Lung (tissue), 12 donors: ENCODE measurements around the gene MRPL41. TPM values are rescaled to one million over a fixed set of nuclear protein-coding genes. Genes with fewer than 3 reads are reported as not detected.

Source experiments
- ATAC-seq: fragments of 200-7000 bp; cut with Tn5 transposase; one replicate; pipeline ENCODE4 v1.9.1; 2020; ENCODE audit warnings: moderate number of reproducible peaks; ENCODE audit not compliant: insufficient read depth, low FRiP score
- DNase-seq, 3 donors: peaks; one replicate each; pipeline ENCODE4 v3.0.0-alpha.2; 2013 to 2017
- H3K27ac ChIP-seq, 2 donors: one replicate each; pipeline ENCODE4 v1.5.1; 2013; ENCODE audit warnings: mild to moderate bottlenecking in 2 of 2, moderate library complexity in 2 of 2, control low read depth in 1 of 2, inconsistent platforms in 1 of 2, low read depth in 1 of 2, low read length in 1 of 2
- H3K27me3 ChIP-seq, 3 donors: one replicate each; pipeline ENCODE4 v1.5.1; 2013; ENCODE audit warnings: low read length in 2 of 3; ENCODE audit not compliant: control insufficient read depth in 3 of 3, insufficient read depth in 3 of 3
- H3K36me3 ChIP-seq, 4 donors: one replicate each; pipeline ENCODE4 v1.5.1; 2013; ENCODE audit warnings: low read length in 4 of 4, mild to moderate bottlenecking in 1 of 4, moderate library complexity in 1 of 4; ENCODE audit not compliant: control insufficient read depth in 4 of 4, insufficient read depth in 4 of 4
- H3K4me1 ChIP-seq, 5 donors: one replicate each; pipeline ENCODE4 v1.5.1; 2013; ENCODE audit warnings: low read length in 5 of 5, mild to moderate bottlenecking in 2 of 5, moderate library complexity in 1 of 5; ENCODE audit not compliant: control insufficient read depth in 5 of 5, insufficient read depth in 5 of 5
- H3K4me3 ChIP-seq: one replicate; pipeline ENCODE4 v1.5.1; 2013; ENCODE audit warnings: mild to moderate bottlenecking, control low read depth, moderate library complexity
- H3K9ac ChIP-seq, 2 donors: one replicate each; pipeline ENCODE4 v1.5.1; 2013; ENCODE audit warnings: low read length in 2 of 2, control low read depth in 1 of 2; ENCODE audit not compliant: insufficient read depth in 1 of 2
- H3K9me3 ChIP-seq, 4 donors: one replicate each; pipeline ENCODE4 v1.5.1; 2013; ENCODE audit warnings: low read length in 3 of 4, mild to moderate bottlenecking in 1 of 4, moderate library complexity in 1 of 4; ENCODE audit not compliant: control insufficient read depth in 4 of 4, insufficient read depth in 3 of 4
- WGBS, 2 donors: extraction: QIAGEN DNeasy Blood & Tissue Kit; methylation state at CpG; one replicate each; pipeline ENCODE4 v1.1.7; 2013; 5-methylcytosine and 5-hydroxymethylcytosine counted together
- polyA plus RNA-seq, 2 donors: library from polyadenylated mRNA; stranded (reverse); fragments of 200-250 nt; gene quantifications; one replicate each; pipeline ENCODE4 v1.2.1, GENCODE V29; 2013
- total RNA-seq, 2 donors: library from RNA; depleted of rRNA in 1 of 2; stranded (reverse); fragments of >200 nt in 1 of 2; gene quantifications; one replicate each; pipeline ENCODE4 v1.2.1, GENCODE V29; 2014 to 2021
- TF ChIP-seq, protein P1 (sequence below): IDR thresholded peaks from 2 replicates; pipeline ENCODE4 v1.5.1; 2012; ENCODE audit warnings: mild to moderate bottlenecking; ENCODE audit errors: control extremely low read depth, extremely low read depth
- donor health status: control.
- donor health status: control.
- donor health status: Bipolar disorder and iron deficiency.
- donor health status: healthy.
- donor health status: DM: yes; HTN: yes; CAD: no.

The MRPL41 gene
- total and polyA plus RNA-seq, 4 donors = 24.2 to 110 (median 53.3) TPM

DNA sequence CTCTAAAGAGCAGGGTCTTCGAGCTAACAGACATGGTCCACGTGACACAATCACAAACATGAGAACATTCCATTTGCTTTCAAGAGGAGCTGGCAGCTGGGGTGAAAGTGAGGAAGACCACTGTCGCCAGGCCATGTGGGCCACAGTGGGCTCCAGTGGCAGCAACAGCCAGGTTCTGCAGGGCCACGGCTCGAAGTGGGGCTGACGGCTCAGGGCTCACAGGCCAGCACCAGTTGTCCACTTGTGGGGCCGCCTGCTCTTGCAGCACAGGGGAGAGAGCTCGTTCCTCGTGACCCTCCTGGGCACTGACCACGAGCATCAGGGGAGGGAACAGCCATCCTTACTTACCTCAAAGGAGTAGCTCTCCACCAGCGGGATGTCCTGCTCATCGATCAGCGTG is 36.6 kb downstream of the MRPL41 start:
- DNase-seq (no peak), ATAC-seq (no peak)
- no peak overlapping the region for H3K9ac ChIP-seq
- peaks cover 0 to 30% (median 19%) of the 10 kb centered on the region in 4 donors for H3K36me3 ChIP-seq
- H3K9me3 ChIP-seq = no peaks in the 10 kb centered on the region
- TF ChIP-seq, protein P1, sequence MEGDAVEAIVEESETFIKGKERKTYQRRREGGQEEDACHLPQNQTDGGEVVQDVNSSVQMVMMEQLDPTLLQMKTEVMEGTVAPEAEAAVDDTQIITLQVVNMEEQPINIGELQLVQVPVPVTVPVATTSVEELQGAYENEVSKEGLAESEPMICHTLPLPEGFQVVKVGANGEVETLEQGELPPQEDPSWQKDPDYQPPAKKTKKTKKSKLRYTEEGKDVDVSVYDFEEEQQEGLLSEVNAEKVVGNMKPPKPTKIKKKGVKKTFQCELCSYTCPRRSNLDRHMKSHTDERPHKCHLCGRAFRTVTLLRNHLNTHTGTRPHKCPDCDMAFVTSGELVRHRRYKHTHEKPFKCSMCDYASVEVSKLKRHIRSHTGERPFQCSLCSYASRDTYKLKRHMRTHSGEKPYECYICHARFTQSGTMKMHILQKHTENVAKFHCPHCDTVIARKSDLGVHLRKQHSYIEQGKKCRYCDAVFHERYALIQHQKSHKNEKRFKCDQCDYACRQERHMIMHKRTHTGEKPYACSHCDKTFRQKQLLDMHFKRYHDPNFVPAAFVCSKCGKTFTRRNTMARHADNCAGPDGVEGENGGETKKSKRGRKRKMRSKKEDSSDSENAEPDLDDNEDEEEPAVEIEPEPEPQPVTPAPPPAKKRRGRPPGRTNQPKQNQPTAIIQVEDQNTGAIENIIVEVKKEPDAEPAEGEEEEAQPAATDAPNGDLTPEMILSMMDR = no peak
- H3K27ac ChIP-seq = no peak overlapping the region
- H3K4me3 ChIP-seq = no peak overlapping the region
- H3K27me3 ChIP-seq = no peaks in the 10 kb centered on the region
- H3K4me1 ChIP-seq = peaks cover 0 to 19% (median 3%) of the 10 kb centered on the region in 5 donors
- WGBS, 2 donors = 87 to 91% methylated on average over 13 of the region's 13 CpGs

DNA sequence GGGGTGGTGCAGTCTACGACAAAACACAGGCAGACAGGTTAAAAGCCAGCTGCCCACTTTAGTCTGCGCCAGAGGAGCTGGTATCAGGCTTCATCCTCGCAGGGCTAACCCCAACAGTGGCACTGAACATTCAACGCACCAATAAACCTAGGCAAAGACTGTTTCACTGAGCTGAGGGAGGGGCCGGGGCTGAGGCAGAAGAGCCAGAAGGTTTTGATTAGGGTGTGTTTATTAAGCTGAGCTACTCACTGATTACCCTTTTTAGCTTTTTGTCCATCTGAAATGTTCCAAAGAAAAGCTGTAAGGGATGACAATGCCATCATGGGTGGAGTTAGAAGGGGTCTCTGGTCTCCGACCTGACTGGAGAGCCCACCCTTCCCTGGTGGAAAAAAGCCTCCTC is 37.2 kb downstream of the MRPL41 start:
- Histone ChIP-seq H3K4me1 (peaks cover 0 to 19% (median 3%) of the 10 kb centered on the region in 5 donors), H3K9ac (no peak overlapping the region), H3K36me3 (peaks cover 0 to 24% (median 19%) of the 10 kb centered on the region in 4 donors), H3K9me3 (no peaks in the 10 kb centered on the region), H3K27me3 (no peaks in the 10 kb centered on the region), H3K27ac (no peak overlapping the region), H3K4me3 (no peak overlapping the region)
- no peak for DNase-seq
- whole genome bisulfite sequencing, 2 donors = 90 to 94% methylated on average over 6 of the region's 6 CpGs
- TF ChIP-seq, protein P1 = no peak
- no peak for ATAC-seq

DNA sequence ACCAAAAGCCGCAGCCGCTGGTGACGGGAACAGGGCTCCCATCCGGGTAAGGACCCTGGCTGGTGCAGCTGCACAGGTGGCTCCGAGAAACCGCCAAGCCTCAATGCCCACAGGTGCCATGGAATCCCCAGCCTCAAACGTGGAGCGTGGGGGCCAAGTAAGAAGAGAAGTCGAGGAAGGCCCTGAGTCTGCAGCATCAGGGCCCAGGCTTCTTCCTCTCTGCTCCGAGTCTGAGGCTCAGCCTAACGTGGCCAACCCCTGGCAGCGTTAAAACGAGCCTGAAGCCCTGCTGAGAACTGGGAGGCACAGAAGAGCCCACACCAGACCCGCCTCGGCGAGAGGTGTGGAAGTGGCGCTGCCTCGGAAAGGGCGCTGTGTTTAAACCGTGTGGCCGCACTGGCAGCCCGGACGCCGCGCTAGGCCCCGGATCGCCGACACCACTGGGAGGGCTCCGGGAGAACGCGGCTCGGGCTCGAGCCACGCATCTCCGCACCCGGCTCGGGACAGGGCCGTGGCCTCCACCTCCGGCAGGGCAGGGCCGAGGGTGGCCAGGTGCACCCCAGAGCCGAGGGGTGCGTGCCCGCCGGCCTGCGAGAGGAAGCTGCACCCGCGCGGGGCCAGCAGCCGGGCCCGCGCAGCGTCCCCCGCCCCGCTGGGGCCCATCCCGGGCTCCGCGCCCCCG is 37.9 kb downstream of the MRPL41 start:
- ATAC-seq (no peak), DNase-seq (no peak)
- H3K27ac ChIP-seq = no peak overlapping the region
- H3K9me3 ChIP-seq = no peaks in the 10 kb centered on the region
- WGBS, 2 donors = 7 to 12% methylated on average over 45 to 58 of the region's 58 CpGs
- peak overlapping the region; percentile 69 for H3K4me3 ChIP-seq
- H3K9ac ChIP-seq = peak overlapping the region; percentile 46 to 65
- H3K36me3 ChIP-seq = peaks cover 0 to 22% (median 16%) of the 10 kb centered on the region in 4 donors
- no peaks in the 10 kb centered on the region for H3K27me3 ChIP-seq
- TF ChIP-seq, protein P1 = no peak
- H3K4me1 ChIP-seq = peaks cover 0 to 19% (median 3%) of the 10 kb centered on the region in 5 donors
